Thoracic aorta (tissue), 2 donors: ENCODE results near the gene PRKN. TPM values are rescaled to one million over a fixed set of nuclear protein-coding genes. Genes with fewer than 3 reads are reported as not detected.

Source experiments
- ATAC-seq: fragments of 150-250 bp; one replicate; pipeline ENCODE4 v1.8.0; 2017; ENCODE audit warnings: low read depth; ENCODE audit not compliant: insufficient number of reproducible peaks, low FRiP score
- DNase-seq: peaks from one replicate; pipeline ENCODE4 v3.0.0-alpha.2; 2020; ENCODE audit warnings: low spot score
- H3K27ac ChIP-seq, 2 donors: fragments of 200-600 bp; sonication (generic); 1 replicate in 1 of 2; 2 replicates in 1 of 2; pipeline ENCODE4 v1.5.1; 2016; ENCODE audit warnings: mild to moderate bottlenecking in 2 of 2, moderate library complexity in 2 of 2
- H3K27me3 ChIP-seq: fragments of 200-600 bp; sonication (generic); replicated peaks from 2 replicates; pipeline ENCODE4 v1.6.0; 2016; ENCODE audit warnings: mild to moderate bottlenecking; ENCODE audit not compliant: insufficient read depth
- H3K36me3 ChIP-seq: fragments of 200-600 bp; sonication (generic); one replicate; pipeline ENCODE4 v1.5.1; 2016
- H3K4me1 ChIP-seq, 2 donors: fragments of 200-600 bp; sonication (generic); 1 replicate in 1 of 2; 2 replicates in 1 of 2; pipeline versions ENCODE4 v1.5.1 to v1.6.0; 2016; ENCODE audit warnings: low read depth in 2 of 2, mild to moderate bottlenecking in 1 of 2; ENCODE audit not compliant: control insufficient read depth in 1 of 2
- H3K4me3 ChIP-seq: fragments of 200-600 bp; sonication (generic); 2 replicates; pipeline ENCODE4 v1.5.1; 2016; ENCODE audit warnings: mild to moderate bottlenecking
- H3K9me3 ChIP-seq: fragments of 200-600 bp; sonication (generic); 2 replicates; pipeline ENCODE4 v1.5.1; 2016
- total RNA-seq, 2 donors: library from RNA; depleted of rRNA; stranded (reverse); fragments of >200 nt; gene quantifications; one replicate each; pipeline versions ENCODE4 v1.1.0 to v1.2.3, GENCODE V29; 2016
- TF ChIP-seq, protein P1 (sequence below): fragments of 200-600 bp; sonication (generic); IDR thresholded peaks from one replicate; pipeline ENCODE4 v1.5.1; 2019; ENCODE audit warnings: antibody characterized with exemption

The PRKN gene
- total RNA-seq, 2 donors from 2014 or later = 10.4 to 23.8 TPM

DNA sequence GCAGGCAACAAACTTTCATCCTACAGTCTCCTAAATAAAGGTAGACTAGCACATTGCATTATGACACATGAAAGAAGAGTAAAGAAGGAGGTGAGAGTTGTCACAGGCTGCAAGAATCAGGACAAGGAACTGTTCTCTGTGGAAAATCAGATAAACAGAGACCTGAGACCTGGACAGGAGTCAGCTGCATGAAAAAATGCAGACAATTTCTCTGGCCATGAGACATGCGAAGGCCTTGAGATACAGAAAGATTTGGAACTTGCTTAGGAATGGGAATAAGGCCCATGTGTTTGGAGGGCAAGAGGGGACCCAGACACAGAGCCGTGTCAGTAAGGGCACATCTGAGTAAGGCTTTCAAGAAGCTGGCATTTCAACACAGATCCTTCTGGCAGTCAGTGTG is 779.1 kb downstream of the PRKN start:
- no peak for ATAC-seq
- H3K9me3 ChIP-seq = no peaks in the 10 kb centered on the region
- no peaks in the 10 kb centered on the region for H3K4me1 ChIP-seq
- H3K27ac ChIP-seq = no peak overlapping the region
- H3K4me3 ChIP-seq = no peak overlapping the region
- no peak for DNase-seq
- H3K36me3 ChIP-seq = no peaks in the 10 kb centered on the region
- no peaks in the 10 kb centered on the region for H3K27me3 ChIP-seq
- TF ChIP-seq, protein P1, sequence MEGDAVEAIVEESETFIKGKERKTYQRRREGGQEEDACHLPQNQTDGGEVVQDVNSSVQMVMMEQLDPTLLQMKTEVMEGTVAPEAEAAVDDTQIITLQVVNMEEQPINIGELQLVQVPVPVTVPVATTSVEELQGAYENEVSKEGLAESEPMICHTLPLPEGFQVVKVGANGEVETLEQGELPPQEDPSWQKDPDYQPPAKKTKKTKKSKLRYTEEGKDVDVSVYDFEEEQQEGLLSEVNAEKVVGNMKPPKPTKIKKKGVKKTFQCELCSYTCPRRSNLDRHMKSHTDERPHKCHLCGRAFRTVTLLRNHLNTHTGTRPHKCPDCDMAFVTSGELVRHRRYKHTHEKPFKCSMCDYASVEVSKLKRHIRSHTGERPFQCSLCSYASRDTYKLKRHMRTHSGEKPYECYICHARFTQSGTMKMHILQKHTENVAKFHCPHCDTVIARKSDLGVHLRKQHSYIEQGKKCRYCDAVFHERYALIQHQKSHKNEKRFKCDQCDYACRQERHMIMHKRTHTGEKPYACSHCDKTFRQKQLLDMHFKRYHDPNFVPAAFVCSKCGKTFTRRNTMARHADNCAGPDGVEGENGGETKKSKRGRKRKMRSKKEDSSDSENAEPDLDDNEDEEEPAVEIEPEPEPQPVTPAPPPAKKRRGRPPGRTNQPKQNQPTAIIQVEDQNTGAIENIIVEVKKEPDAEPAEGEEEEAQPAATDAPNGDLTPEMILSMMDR = no peak

DNA sequence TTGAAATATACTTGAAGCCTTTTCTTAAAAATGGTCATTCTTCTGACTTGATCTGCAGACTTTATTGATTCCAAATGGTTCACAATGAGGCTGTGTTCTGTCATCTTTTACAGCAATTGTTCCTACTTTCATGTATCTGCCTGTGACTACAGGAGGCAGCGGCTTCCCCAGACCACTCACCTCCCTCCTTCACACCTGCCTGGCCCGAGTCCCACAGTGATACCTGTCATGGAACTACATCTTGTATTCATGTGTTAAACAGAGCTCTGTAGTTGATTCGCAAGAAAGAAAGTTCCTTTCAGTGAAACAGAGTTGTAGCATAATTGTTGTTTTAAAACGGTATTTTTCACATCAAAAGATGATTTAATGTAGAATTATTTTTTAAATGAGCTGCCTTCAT is 780.2 kb downstream of the PRKN start:
- TF ChIP-seq, protein P1 = no peak
- Histone ChIP-seq H3K9me3 (no peaks in the 10 kb centered on the region), H3K27ac (no peak overlapping the region), H3K36me3 (no peaks in the 10 kb centered on the region), H3K4me1 (no peaks in the 10 kb centered on the region), H3K4me3 (no peak overlapping the region), H3K27me3 (no peaks in the 10 kb centered on the region)
- ATAC-seq (no peak), DNase-seq (no peak)

DNA sequence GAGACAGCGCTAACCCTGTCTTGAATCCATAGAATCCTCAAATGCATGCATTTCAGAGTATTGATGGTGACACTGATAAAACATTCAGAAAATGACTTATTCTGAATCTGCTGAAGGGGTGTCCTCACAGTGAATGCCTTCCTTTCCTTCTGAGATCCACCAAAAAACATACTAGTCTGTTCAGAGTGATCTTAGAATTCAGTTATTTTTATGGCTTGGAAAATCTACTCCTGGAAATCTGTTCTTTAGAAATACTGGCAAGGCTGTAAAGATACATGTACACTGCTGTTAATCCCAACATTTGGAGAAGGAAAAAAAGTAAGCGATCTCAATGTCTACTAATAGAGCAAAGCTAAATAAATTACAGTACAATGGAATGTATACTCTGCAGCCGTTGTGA is 781.1 kb downstream of the PRKN start:
- TF ChIP-seq, protein P1 = no peak
- Histone ChIP-seq H3K9me3 (no peaks in the 10 kb centered on the region), H3K4me3 (no peak overlapping the region), H3K27me3 (no peaks in the 10 kb centered on the region), H3K27ac (no peak overlapping the region), H3K36me3 (no peaks in the 10 kb centered on the region), H3K4me1 (no peaks in the 10 kb centered on the region)
- DNase-seq (no peak), ATAC-seq (no peak)

DNA sequence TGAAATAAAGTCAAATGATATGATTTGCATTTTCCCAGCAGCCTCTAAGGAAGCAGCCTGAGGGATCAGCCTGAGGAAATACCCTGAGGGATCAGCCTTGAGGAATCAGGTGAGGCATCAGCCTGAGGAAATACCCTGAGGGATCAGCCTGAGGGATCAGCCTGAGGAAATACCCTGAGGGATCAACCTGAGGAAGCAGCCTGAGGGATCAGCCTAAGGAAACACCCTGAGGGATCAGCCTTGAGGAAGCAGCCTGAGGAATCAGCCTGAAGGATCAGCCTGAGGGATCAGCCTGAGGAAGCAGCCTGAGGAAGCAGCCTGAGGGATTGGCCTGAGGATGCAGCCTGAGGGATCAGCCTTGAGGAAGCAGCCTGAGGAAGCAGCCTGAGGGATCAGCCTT is 784.0 kb downstream of the PRKN start:
- H3K27ac ChIP-seq = no peak overlapping the region
- H3K27me3 ChIP-seq = no peaks in the 10 kb centered on the region
- no peak for ATAC-seq
- H3K4me1 ChIP-seq = no peaks in the 10 kb centered on the region
- H3K9me3 ChIP-seq = no peaks in the 10 kb centered on the region
- DNase-seq = no peak
- H3K36me3 ChIP-seq = no peaks in the 10 kb centered on the region
- TF ChIP-seq, protein P1 = no peak
- no peak overlapping the region for H3K4me3 ChIP-seq

DNA sequence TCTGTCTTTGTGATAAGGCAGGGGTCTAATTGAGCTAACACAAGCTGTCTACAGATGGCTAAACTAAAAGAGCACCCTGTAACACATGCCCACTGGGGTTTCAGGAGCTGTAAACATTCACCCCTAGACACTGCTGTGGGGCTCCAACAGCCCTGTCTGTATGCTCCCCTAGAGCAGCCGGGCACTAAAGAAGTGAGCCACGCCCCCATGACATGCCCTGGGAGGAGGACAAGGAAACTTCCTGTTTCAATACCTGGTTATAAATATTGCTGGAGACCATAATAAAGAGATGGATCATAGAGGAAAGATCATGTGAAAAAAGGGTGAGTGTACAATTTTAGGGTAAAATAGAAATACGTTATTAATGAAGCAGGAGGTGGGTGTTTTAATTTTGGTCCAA is 786.0 kb downstream of the PRKN start:
- Histone ChIP-seq H3K27ac (no peak overlapping the region), H3K4me3 (no peak overlapping the region), H3K27me3 (no peaks in the 10 kb centered on the region), H3K4me1 (no peaks in the 10 kb centered on the region), H3K9me3 (no peaks in the 10 kb centered on the region), H3K36me3 (no peaks in the 10 kb centered on the region)
- TF ChIP-seq, protein P1 = no peak
- no peak for ATAC-seq
- no peak for DNase-seq
